ENCODE data around the gene BMP7. TPM values are rescaled to one million over a fixed set of nuclear protein-coding genes. Genes with fewer than 3 reads are reported as not detected.
"Not testable (repeated sequence)": the region's sequence is repeated elsewhere in the genome, so short reads cannot be mapped to it uniquely, and the experiment has no call there.

The BMP7 gene
- total and polyA plus RNA-seq, 9 donors: 0.07 to 19.4 (median 0.83) TPM

GRCh38 chr20:57240581-57241362, 25.7 kb downstream of the BMP7 start:
- no peak for DNase-seq

GRCh38 chr20:57239725-57240124, 26.7 kb downstream of the BMP7 start:
- H3K9me3 ChIP-seq; intact Hi-C loops (cut with DNase I); H3K4me1 ChIP-seq (ENCODE audit: insufficient read depth); H3K36me3 ChIP-seq; H3K4me3 ChIP-seq; DNase-seq; H3K27me3 ChIP-seq; H3K27ac ChIP-seq: not testable (repeated sequence)
- WGBS, 3 donors: 92 to 100% (median 100%) methylated on average over 1 of the region's 1 CpG

More at GRCh38 chr20:57240581-57241362, 25.7 kb downstream of the BMP7 start:
- Histone ChIP-seq H3K36me3 (no peaks in the 10 kb centered on the region), H3K27ac (no peak overlapping the region), H3K4me1 (ENCODE audit: insufficient read depth) (no peaks in the 10 kb centered on the region), H3K9me3 (no peaks in the 10 kb centered on the region), H3K4me3 (no peak overlapping the region), H3K27me3 (no peaks in the 10 kb centered on the region)
- TF ChIP-seq POLR2A (IDR thresholded peaks at IDR 0.05): no peak
- no peak for TF ChIP-seq EP300 (IDR thresholded peaks at IDR 0.05)
- TF ChIP-seq CTCF (IDR thresholded peaks at IDR 0.05): no peak
- WGBS, 3 donors: 44 to 49% (median 48%) methylated on average over 8 of the region's 8 CpGs
- intact Hi-C loops (cut with DNase I): no loop called here

GRCh38 chr20:57239324-57239723, 27.1 kb downstream of the BMP7 start:
- H3K4me1 ChIP-seq (ENCODE audit: insufficient read depth); H3K27me3 ChIP-seq; H3K27ac ChIP-seq; H3K9me3 ChIP-seq; H3K36me3 ChIP-seq; DNase-seq; intact Hi-C loops (cut with DNase I); H3K4me3 ChIP-seq: not testable (repeated sequence)
- WGBS, 3 donors: 73 to 90% (median 77%) methylated on average over 4 of the region's 4 CpGs

GRCh38 chr20:57238089-57238488, 28.4 kb downstream of the BMP7 start:
- Histone ChIP-seq H3K27me3 (no peaks in the 10 kb centered on the region), H3K4me1 (ENCODE audit: insufficient read depth) (no peaks in the 10 kb centered on the region), H3K9me3 (no peaks in the 10 kb centered on the region), H3K27ac (no peak overlapping the region), H3K36me3 (no peaks in the 10 kb centered on the region), H3K4me3 (no peak overlapping the region)
- DNase-seq: no peak
- WGBS, 3 donors: 88 to 94% (median 90%) methylated on average over 4 of the region's 4 CpGs
- intact Hi-C loops (cut with DNase I): no loop called here
- TF ChIP-seq EP300 (IDR thresholded peaks at IDR 0.05) (no peak), CTCF (IDR thresholded peaks at IDR 0.05) (no peak), POLR2A (IDR thresholded peaks at IDR 0.05) (no peak)

- Histone ChIP-seq H3K4me1 (ENCODE audit: insufficient read depth) (no peaks in the 10 kb centered on the region), H3K27me3 (no peaks in the 10 kb centered on the region), H3K36me3 (no peaks in the 10 kb centered on the region), H3K27ac (no peak overlapping the region), H3K9me3 (no peaks in the 10 kb centered on the region), H3K4me3 (no peak overlapping the region)
- no peak for TF ChIP-seq POLR2A (IDR thresholded peaks at IDR 0.05)
- TF ChIP-seq CTCF (IDR thresholded peaks at IDR 0.05): no peak
- no peak for TF ChIP-seq EP300 (IDR thresholded peaks at IDR 0.05)
- intact Hi-C loops (cut with DNase I): no loop called here
- 43 to 56% (median 52%) methylated on average over 3 of the region's 3 CpGs for WGBS, 3 donors
- no peak for DNase-seq
Measured at GRCh38 chr20:57237585-57237953, 28.9 kb downstream of the BMP7 start.
